ENCODE measurements around the gene ZBTB22.
"Not testable (repeated sequence)": the region's sequence is repeated elsewhere in the genome, so short reads cannot be mapped to it uniquely, and the experiment has no call there.

The ZBTB22 gene

DNA sequence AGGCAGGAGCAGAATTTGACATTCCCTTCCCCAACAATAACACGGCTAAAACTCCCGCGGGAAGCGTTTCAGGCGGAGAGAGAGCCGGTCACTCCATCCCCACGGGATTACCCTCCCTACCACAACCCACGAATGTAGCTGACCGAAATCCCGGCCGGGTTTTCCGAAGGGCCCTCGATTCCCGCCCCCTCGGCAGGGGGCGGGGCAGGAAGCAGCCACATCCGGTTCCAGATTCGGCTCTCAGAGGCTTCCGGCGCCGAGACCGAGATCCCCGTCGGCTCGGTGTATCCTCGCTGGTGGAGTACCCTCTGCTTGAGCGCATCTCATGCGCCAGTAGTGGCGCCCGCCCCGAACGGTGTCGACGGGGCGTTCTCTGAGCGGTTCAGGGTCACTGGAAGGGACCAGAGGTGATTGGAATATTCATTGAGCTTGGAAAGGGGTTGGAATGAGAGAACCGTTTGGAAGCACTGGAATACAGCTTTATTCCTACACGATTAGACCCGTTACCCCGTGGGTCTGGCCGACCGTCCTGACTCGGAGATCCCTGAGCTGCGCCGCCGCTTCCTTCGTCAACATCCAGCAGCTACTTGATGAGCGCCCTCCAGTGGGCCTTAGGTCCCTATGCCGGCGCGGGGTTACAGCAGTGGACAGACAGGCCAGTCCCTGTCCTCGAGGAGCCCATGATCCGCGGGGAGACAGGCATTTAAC lies 18.2 kb downstream of the ZBTB22 start:
- DNase-seq = peak; percentile 96

DNA sequence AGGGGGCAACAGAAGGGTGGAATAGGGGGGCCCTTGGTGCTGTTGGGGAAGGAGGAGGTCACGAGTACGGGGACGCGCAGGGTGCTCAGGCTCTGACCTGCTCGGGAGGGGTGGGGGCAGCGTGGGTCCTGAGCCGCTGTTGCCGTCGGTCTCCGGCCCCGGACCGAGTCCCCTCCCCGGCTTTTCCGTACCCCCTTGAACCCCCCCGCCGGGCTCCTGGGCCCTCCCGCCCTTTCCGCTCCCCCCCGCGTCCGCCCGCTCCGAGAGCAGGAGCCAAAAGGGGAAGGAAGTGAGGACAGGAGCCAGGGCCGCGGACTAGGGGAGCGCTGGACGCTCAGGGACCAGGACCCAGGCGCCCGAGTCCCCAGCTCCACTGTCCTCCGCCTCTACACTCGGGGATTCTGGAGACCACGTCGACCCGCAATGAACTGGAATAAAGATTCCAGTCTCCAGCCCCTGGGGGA lies 18.7 kb downstream of the ZBTB22 start, which contains the start of gene RGL2:
TSS of gene RGL2 (minus strand) at position 170 of the 464 bp plus-strand sequence. CDS start 332 bp downstream, outside the sequence.
- peak; percentile 70 for DNase-seq

DNA sequence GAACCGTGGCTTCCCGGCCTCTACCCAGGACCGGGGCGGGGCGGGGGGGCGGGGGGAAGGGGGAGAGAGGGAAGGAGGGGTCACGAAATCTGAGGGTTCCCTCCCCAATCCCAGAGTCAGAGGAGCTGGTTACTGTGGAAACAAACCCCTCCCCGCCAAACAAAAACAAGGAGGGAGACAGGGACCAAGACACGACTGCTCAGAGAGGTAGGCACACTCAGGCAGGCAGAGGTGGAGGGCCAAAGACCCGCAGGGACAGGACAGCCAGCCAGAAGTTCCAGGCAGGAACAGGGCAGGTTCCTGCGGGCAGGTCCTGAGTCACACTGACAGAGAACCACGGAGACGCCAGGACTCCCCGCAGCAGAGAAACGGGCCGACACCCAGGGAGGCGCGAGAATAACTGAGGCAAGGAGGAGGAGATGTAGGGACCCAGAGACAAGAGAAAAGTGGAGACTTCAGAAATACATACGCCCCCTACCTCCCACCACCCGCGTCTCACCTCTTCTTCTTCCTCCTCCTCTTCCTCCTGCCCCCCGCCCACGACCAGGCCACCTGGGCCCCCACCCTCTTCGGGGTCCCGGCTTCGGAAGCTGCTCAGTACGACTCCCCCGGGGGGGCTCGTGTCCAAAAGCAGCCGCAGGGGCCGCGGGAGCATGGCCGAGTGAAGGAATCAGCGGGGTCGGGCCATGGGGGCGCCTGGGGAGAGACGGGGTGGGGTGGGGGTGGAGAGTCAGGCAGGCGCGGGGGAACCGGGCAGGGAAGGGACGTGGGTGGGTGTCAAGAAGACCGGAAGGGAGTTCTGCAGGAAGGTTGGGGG lies 19.4 kb downstream of the ZBTB22 start:
- peak; percentile 77 for DNase-seq

DNA sequence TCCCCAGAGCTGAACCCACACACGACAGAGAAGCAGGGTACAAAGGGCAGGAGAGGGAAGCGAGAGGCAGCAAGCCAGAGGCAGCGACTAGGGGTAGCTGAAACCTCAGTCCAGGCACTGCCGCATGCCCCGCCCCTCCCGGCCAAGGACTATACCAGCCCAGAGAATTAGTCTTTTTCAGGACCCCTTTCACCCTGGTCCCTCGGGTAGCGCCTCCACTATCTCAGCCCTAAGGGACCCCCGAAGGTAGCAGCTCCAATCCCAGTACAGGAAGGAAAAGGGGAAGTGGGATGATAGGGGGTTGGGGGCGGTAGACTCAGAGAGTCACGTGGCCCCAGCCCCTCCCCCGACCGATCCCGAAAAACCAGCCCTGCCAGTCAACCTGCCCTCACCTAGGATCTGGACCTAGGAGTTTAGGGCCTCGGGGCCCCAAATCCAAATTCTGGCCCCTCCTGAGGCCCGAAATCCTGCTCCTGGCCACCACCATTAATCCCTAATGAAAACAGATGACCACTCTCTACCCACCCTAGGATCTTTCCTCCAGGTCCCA lies 20.1 kb downstream of the ZBTB22 start:
- no peak for DNase-seq

DNA sequence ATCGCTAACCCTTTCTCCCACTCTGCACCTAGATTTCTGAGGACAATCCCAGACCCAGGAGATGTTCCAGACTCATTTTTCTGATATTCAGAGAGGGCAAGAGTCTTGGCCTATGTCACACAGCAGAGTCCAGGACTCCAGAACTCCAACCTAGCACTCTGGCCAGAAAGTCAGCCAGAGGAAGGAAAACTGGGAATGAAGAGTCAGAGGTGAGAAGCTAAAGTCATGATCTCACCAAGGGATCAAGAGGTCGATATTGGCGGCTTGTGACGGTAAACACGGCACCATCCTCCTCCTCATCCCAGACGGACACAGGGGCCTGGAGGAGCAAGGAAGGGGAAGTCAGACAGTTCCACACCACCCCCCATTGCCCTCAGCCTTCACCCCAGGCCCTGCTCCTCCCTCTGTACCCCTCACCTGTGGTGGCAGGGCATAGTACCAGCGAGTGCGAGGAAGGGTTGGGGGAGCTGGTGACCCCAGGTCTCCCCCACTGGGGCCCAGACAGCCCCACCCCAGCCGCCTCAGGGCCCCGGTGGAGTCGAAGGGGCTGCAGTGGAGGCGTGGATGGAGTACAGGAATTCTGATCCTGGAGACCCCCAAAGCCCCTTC lies 20.6 kb downstream of the ZBTB22 start:
- DNase-seq = no peak

DNA sequence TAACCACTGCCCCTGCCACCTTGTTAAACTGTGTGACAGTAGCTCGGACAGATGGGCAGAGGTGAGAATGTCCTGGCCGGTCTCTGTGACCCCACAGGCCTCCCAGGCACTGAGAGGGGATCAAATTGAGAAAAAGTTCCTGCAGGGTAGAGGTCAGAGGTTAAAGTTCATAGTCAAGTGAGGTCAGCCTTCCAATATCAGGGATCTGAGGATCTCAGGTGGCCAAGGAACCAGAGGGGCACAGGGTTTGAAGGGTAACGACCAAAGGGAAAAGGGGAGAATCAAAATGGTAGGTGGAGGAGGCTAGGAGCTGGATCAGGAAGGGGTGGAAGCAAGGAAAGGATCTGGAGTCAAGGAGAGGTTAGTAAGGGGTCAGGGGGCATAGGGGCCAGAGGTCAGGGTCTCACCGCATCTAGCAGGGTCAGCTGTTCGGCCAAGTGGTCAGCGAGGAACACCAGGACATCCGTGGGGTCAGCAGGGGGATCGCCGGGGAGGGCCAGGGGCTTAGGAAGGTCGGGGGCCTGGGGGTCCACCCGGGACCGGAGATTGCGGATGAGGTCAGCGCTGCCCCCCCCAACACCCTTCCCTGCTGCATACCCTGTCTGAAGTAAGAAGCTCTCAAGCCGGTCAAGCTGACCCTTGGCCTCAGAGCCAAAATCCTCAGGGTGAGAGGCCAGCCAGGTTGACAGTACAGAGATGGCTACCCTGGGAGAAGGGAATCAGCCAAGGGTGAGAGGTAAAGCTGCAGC lies 21.7 kb downstream of the ZBTB22 start:
- no peak for DNase-seq

DNA sequence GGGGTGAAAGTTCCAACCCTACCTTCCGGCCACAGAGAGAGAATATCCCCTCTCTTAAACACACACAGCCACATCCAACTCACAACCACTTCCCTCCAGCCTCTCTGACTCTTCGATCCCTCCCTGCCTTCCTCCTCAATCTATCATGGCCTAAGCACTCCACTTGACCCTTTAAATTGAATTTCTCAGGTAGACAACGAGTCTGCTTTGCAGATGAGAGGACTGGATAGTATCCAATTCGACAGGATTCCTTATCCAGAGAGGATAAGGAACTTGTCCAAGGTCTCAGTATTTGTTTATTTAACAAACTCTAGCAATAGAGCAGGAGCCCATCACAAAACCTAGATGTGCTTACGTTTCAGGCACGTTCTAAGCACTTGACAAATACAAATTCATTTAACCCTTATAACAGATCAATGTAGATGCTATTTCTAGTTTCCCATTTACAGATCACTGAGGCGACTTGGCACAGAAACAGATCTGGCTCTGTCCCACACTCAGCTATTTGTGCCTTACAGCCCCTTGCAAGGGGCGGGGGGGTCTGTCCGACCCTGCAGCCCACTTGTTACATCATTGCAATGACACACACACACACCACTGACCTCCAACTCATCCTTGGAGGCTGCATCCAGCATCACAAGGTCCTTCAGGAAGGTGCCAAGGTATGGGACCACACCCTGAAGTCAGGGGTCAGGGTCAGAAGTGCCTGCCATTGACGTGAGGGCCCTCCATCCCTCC lies 23.3 kb downstream of the ZBTB22 start:
- no peak for DNase-seq

DNA sequence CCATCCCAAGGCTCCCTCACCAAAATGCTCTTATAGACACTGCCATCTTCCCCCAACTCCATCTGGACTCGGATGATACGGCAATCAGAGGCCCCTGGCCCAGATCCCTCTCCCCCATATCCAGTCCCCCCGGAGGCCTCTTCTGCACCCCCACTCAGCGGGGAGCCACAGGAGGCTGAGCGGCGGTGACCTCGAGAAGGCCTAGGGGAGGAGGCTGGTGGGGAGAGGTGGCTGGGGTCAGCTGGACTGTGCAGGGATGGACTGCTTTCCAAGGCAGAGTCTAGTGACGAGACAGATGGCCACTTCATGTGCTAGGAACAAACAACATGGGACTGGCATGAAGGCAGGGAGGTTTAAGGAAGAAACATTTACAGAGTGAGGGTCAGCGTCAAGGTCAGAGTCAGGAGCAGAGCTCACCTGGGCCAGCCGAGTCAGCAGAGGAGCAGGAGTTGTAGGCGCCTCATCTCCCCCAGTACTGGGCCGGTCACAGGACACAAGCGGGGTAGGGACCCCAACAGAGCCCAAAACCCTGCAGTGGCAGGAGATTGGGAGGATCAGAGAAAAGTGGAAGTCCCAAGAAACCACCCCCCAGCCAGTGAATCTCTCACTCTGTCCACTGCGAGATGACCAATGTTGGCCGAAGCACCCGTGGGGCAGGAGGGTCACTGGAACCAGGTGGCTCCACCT lies 24.4 kb downstream of the ZBTB22 start:
- no peak for DNase-seq

DNA sequence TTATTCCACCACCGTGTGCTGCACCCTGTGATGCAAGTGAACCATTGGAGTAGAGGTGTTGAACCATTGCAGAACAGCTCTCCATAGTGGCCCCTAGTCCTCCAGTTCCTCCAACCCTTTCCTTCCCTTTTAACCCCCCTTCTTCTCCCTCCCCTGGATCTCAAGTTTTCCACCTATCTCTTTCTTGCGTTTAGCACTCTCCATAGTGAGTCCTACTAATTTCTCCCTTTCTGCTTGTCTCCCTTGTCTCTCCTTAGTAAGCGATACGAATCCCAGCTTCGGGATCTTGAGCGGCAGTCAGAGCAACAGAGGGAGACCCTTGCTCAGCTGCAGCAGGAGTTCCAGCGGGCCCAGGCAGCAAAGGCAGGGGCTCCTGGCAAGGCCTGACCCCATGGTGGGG lies 27.1 kb downstream of the ZBTB22 start:
- no peak for DNase-seq

DNA sequence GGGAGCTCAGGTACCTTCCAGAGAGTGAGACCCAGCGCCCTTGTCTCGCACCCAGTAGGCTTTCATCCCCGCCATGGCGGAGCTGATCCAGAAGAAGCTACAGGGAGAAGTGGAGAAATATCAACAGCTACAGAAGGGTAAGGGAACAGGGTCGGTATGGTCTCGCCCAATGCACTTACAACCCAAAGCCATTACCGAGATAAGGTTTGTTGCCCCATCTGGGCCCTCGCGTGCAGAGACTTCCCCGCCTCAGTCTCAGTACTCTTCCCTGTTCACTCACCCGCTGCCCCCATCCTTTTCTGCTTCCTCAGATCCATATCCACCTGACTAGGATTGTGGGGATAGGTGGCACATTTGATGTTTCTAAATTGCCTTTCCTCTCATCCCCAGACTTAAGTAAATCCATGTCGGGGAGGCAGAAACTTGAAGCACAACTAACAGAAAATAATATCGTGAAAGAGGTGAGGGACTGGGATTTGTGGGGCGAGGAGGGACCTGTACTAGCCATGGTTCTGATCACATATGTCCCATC lies 27.7 kb downstream of the ZBTB22 start:
- no peak for DNase-seq

DNA sequence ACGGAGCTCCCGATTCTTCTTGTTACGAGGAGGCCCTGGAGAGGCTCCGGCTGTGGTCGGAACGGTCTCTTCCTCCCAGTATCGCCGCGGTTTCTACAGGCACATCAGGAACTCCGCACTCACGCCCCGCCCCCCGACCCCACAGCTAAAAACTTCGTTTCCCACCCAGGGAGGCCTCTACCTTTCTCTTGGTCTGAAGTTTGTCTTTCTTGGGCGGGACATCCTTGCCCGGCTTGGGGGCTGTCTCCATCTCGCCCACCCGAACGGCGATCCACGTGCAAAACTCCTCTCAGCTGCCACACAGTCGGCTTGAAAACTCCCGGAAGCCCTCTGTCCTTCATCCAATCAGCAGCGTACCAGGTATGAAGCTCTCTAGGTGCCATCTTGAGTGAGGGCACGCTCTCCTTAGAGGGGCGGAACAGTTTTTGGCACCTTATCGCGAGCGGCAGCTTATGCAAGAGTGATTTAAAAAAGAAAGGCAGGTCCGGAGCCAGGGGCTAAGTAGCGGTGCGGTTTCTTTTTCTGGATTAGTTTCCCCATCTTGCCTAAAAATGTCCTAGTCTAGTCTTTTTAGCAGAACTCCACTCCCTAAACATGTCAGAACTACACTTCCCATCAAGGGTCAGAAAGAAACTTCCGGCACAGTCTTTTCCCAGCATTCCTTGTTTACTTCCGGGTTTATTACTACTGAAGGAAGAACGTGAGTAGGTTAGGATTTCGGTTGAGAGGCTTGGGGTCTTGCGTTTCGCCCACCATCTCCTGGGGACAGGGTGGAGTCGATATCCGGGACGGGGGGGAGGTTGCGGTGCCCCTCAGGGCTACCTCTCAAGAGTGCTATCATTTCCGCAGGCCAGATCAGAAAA lies 28.4 kb downstream of the ZBTB22 start, which contains the start of the genes PFDN6 and WDR46:
TSS of gene PFDN6 (plus strand) at position 681 of the 863 bp plus-strand sequence. CDS start 256 bp downstream, outside the sequence.
TSS of gene WDR46 (minus strand) at position 319 of the 863 bp plus-strand sequence. CDS start at position 250, 69 bp downstream.
- peak; percentile 83 for DNase-seq

DNA sequence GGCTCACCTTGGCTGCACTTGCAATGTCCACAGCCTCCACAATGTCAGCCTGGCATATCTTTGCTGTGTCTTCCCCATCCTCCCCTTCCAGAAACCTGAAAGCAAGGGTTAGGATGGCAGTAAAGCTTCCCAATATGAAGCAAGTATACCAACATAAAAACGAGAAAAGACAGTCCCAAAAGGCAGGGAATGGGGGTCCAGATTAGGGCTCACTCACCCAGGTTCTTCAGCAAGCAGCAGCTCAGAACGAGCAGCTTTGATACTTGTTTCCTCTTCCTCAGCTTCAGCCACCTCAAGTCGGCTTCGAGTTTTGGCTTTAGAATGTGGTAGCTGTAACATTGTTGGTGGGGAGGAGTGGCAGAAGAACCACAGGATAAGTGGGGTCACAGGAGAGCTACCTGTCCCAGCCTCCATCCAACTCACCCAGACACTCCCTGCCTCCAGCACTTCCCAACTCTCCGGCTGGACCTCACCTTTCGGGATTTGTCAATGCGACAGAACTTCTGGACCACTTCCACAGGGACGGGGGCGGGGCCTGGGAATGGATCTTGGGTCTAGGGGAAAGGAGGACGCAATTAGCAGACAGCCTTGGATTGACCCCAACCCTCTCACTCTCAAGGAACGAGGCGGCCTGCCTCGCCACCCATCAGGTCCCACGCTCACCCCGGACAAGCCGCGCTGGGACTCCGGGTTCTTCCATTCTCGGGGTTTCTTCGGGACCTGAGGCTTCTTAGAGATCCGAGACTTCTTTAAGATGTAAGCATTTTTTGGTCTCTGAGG lies 29.2 kb downstream of the ZBTB22 start:
- DNase-seq = no peak

DNA sequence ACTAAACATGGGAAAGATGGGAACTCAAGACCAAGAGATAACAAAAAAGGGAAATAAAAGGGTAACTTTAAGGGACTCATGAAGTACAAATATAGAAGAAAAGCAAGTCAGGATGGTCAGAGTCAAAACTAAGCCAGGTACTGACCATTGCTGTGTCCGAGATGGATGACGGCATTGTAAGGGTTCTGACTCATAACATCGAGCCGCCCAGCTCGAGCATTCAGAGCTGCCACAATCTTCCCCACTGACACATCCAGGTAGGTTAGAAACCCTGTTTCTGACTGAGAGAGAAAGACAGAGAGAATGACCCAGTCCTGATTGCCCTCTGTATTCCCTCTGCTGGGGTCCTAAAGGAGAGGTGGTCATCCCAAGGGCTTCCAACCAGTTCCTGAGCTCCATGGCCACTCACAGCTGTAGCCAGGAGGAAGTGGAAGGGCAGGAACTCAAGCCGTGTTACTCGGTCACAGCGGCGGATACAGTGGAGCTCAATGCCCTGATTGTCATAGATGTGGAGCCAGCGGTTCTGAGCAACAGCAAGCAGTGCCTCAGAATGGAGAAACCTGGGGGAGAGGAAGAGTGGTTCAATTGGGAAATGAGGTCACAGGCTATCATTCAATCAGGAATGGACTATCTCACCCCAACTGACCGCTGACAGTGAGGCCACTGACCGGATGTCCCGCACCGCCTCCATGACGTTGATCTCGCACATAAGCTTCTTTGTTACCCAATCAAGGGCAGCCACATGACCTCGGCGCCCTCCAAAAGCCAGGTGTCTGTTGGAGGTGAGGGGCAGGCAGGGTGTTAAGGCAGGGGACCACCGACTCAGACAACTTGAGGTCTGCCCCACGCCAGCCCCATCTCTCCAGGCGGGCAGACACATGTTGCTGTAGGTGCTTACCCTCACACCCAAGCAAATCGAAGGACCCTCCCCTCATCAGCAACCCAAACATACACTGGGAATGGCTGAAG lies 30.3 kb downstream of the ZBTB22 start:
- DNase-seq = no peak

DNA sequence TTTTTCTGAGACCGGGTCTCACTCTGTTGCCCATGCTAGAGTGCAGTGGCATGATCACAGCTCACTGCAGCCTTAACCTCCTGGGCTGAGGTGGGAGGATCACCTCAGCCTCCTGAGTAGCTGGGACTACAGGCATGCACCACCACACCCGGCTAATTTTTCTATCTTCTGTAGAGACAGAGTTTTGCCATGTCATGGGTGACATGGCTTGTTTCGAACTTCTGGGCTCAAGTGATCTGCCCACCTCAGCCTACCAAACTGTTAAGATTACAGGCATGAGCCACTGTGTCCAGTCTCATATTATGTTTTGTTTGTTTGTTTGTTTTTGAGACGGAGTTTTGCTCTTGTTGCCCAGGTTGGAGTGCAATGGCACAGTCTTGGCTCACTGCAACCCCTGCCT lies 32.3 kb downstream of the ZBTB22 start:
- DNase-seq = not testable (repeated sequence)

DNA sequence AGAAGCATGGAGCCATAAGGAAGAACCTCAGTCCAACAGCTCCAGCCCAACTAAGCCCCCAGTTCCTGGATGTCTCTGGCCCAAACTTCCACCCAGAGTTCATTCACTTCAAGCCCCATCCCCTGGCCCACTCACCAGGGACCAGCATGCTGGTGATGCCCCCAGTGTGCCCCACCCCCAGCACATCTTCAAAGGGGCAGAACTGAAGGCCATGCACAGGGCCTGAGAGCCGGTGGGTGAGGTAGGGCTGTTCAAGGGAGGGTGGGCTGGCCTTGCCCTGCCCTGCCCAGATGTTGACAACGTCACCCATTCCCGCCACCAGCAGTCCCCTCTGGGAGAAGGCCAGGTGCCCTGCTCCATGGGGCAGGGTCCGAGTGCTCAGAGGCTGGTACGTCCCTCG lies 37.0 kb downstream of the ZBTB22 start:
- no peak for DNase-seq

DNA sequence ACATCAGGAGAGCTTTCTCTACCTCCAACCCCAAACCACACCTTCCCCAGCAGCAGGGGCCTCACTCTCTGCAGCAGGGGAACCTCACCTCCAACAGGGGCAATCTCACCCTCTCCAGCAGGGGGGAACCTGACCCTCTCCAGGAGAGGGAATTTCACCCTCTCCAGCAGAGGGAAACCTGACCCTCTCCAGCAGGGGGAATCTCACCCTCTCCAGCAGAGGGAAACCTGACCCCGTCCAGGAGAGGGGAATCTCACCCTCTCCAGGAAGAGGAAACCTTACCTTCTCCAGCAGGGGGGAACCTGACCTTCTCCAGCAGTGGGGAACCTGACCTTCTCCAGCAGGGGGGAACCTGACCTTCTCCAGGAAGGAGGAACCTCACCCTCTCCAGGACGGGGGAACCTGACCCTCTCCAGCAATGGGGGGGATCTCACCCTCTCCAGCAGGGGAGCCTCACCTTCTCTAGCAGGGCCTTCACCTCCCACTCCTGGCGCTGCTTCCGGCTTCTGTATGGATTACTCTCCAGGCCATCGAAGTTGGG lies 37.5 kb downstream of the ZBTB22 start:
- DNase-seq = no peak

DNA sequence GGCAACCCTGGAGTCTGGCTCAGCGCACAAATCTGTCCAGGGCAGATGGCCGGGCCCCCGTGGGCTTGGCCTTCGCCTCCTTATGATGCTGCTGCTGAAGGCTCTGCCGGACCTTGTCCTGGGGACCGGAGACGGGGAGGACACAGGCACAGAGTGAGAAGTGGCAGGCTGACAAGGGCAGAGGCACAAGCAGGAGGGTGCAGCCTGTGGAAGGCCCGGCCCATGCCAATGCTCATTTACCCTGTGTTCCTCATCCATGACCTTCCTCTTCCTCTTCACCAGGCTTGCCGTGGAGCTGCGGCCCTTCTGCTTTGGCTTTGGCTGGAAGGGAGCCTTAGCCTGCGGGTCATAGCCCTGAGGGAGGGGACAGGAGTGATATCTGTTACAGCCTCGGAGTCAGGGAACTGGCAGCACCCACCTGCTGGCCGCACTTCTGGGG lies 38.3 kb downstream of the ZBTB22 start:
- no peak for DNase-seq

All from stimulated activated CD8-positive, alpha-beta memory T cell treated with anti-CD3 and anti-CD28 coated beads, Interleukin-4, amount 100 ng/mL, for 48 hours (primary cell).